Activated CD4-positive, alpha-beta T cell treated with anti-CD3 and anti-CD28 coated beads, Interleukin-2, amount 50 U/mL, for 4 hours (primary cell): ENCODE measurements around the gene RHEB.

Source experiments
- DNase-seq, 2 experiments: peaks; one replicate each; pipeline ENCODE4 v3.0.0-alpha.2; 2020

The RHEB gene

GRCh38 chr7:151524845-151525244 is 5.2 kb upstream of the RHEB start:
- no peak for DNase-seq

- DNase-seq: no peak
Measured at GRCh38 chr7:151524331-151524730, 4.6 kb upstream of the RHEB start.

GRCh38 chr7:151520419-151521261 is 945 bp upstream of the RHEB start:
- DNase-seq: peak; percentile 15 to 27

GRCh38 chr7:151518947-151519764 is 539 bp downstream of the RHEB start:
- peak; percentile 41 to 60 for DNase-seq

- peak; percentile 56 to 60 for DNase-seq
Measured at GRCh38 chr7:151518105-151518946, 1.4 kb downstream of the RHEB start.

- no peak for DNase-seq
Measured at GRCh38 chr7:151517601-151518104, 2.0 kb downstream of the RHEB start.

GRCh38 chr7:151515276-151515565 is 4.5 kb downstream of the RHEB start:
- DNase-seq: no peak

- DNase-seq: no peak
Measured at GRCh38 chr7:151514461-151515275, 5.0 kb downstream of the RHEB start.

GRCh38 chr7:151513133-151513532 is 6.6 kb downstream of the RHEB start:
- no peak for DNase-seq

- no peak for DNase-seq
Measured at GRCh38 chr7:151512353-151512752, 7.3 kb downstream of the RHEB start.

GRCh38 chr7:151511946-151512345 is 7.7 kb downstream of the RHEB start:
- no peak for DNase-seq

- no peak for DNase-seq
Measured at GRCh38 chr7:151511270-151511669, 8.4 kb downstream of the RHEB start.

GRCh38 chr7:151509670-151510333 is 9.9 kb downstream of the RHEB start:
- no peak for DNase-seq

- no peak for DNase-seq
Measured at GRCh38 chr7:151508991-151509390, 10.7 kb downstream of the RHEB start.

GRCh38 chr7:151507806-151508205 is 11.9 kb downstream of the RHEB start:
- no peak for DNase-seq

- DNase-seq: no peak
Measured at GRCh38 chr7:151506901-151507382, 12.8 kb downstream of the RHEB start.

GRCh38 chr7:151505836-151506468 is 13.7 kb downstream of the RHEB start:
- no peak for DNase-seq

- DNase-seq: no peak
Measured at GRCh38 chr7:151505433-151505832, 14.3 kb downstream of the RHEB start.

GRCh38 chr7:151504715-151505326 is 14.9 kb downstream of the RHEB start:
- DNase-seq: no peak
